ENCODE data around the gene ARFGAP1.

ARFGAP1 gene

GRCh38 chr20:63292904-63293303 is 20.3 kb downstream of the ARFGAP1 start, which contains the start of gene COL20A1:
Gene COL20A1 (plus strand): TSS chr20:63293186. CDS start chr20:63295108, 1,922 bp downstream.
- H3K4me3 ChIP-seq (ENCODE audit: low read depth, low read length): no peak within 1 kb of the TSS
- in situ Hi-C loops (cut with HindIII; ENCODE audit: low sequenced_read_pairs): loop anchor here (10.0 kb wide), 1 partner anchor 182 kb away; the partner anchor contains the start of gene KCNQ2
- no peak for TF ChIP-seq CTCF (IDR thresholded peaks at IDR 0.05; ENCODE audit: low read depth, low read length, missing control alignments)
- DNase-seq (ENCODE audit: low read depth): no peak

DNA sequence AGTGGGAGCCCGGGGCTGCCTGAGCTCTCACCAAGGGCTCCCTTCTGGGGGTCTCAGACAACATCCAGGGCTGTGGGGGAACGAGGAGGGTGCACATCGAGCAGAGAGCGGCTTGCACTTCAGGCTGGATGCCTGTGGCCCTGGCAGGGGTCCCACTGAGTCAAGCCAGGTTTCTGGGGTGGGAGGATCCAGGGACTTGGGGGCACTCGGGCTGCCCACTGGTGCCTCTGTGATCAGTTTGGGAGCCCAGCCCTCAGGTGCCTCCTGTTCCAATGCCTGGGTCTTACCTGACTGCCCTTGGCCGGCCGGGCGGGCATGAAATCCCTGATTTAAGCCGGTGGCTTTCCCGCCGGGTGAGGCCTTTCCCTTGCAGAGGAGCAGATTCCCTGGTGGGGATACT is 20.8 kb downstream of the ARFGAP1 start:
- H3K4me3 ChIP-seq (ENCODE audit: low read depth, low read length): no peak overlapping the region
- DNase-seq (ENCODE audit: low read depth): no peak
- in situ Hi-C loops (cut with HindIII; ENCODE audit: low sequenced_read_pairs): loop anchor here (10.0 kb wide), 1 partner anchor 181 kb away; the partner anchor contains the start of gene KCNQ2
- no peak for TF ChIP-seq CTCF (IDR thresholded peaks at IDR 0.05; ENCODE audit: low read depth, low read length, missing control alignments)

DNA sequence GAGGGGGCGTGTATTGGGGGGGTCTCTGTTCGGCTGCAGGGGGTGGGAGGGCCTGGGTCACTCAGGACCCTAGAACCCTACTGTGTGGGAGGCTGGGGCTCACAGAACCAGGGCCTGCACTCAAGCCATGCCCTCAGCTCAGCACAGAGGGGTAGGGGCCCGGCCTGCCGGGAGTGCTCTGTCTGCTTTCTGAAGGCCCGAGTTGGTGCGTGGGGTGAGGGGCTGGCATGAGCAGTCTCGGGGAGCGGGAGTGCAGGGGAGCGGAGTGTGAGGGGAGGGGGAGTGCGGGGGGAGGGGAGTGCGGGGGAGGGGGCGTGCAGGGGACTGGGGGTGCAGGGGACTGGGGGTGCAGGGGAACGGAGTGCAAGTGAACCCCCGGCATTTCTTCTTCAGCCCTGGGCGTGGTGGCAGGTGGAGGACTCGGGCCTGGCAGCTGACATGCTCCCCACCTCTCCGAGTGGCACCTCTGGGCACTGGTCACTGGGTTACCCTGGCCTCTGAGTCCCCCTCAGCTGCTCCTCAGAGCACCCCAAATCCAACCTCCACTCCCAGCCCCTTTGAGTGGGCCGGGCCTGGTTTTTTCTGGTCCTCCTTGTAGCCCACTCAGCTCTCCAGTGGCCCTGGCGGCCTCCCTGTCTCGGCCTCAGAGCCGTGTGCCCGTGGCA is 21.4 kb downstream of the ARFGAP1 start:
- no peak for DNase-seq (ENCODE audit: low read depth)
- H3K4me3 ChIP-seq (ENCODE audit: low read depth, low read length): no peak overlapping the region
- no peak for TF ChIP-seq CTCF (IDR thresholded peaks at IDR 0.05; ENCODE audit: low read depth, low read length, missing control alignments)
- in situ Hi-C loops (cut with HindIII; ENCODE audit: low sequenced_read_pairs): loop anchor here (10.0 kb wide), 1 partner anchor 181 kb away; the partner anchor contains the start of gene KCNQ2

- in situ Hi-C loops (cut with HindIII; ENCODE audit: low sequenced_read_pairs): loop anchor here (10.0 kb wide), 1 partner anchor 180 kb away; the partner anchor contains the start of gene KCNQ2
- H3K4me3 ChIP-seq (ENCODE audit: low read depth, low read length): no peak overlapping the region
- TF ChIP-seq CTCF (IDR thresholded peaks at IDR 0.05; ENCODE audit: low read depth, low read length, missing control alignments): no peak
- no peak for DNase-seq (ENCODE audit: low read depth)
These were observed 21.9 kb downstream of the ARFGAP1 start for GRCh38 chr20:63294536-63294900.

GRCh38 chr20:63295018-63295417 is 22.4 kb downstream of the ARFGAP1 start:
- TF ChIP-seq CTCF (IDR thresholded peaks at IDR 0.05; ENCODE audit: low read depth, low read length, missing control alignments): no peak
- no peak for DNase-seq (ENCODE audit: low read depth)
- in situ Hi-C loops (cut with HindIII; ENCODE audit: low sequenced_read_pairs): loop anchor here (5.0 to 10.0 kb wide), 3 partner anchors 73 to 180 kb away; partner anchors contain the start of gene KCNQ2
- no peak overlapping the region for H3K4me3 ChIP-seq (ENCODE audit: low read depth, low read length)

GRCh38 chr20:63295422-63295821 is 22.8 kb downstream of the ARFGAP1 start:
- DNase-seq (ENCODE audit: low read depth): no peak
- TF ChIP-seq CTCF (IDR thresholded peaks at IDR 0.05; ENCODE audit: low read depth, low read length, missing control alignments): peak; percentile 16

More at GRCh38 chr20:63295422-63295821, 22.8 kb downstream of the ARFGAP1 start:
- in situ Hi-C loops (cut with HindIII; ENCODE audit: low sequenced_read_pairs): loop anchor here (5.0 to 10.0 kb wide), 3 partner anchors 73 to 179 kb away; partner anchors contain the start of gene KCNQ2
- no peak overlapping the region for H3K4me3 ChIP-seq (ENCODE audit: low read depth, low read length)
